Renal pelvis (tissue), 4 donors: ENCODE data around the gene RNF20. TPM values are rescaled to one million over a fixed set of nuclear protein-coding genes. Genes with fewer than 3 reads are reported as not detected.
"Not testable (repeated sequence)": the region's sequence is repeated elsewhere in the genome, so short reads cannot be mapped to it uniquely, and the experiment has no call there.

Source experiments
- DNase-seq: peaks from one replicate; pipeline ENCODE4 v3.0.0-alpha.2; 2013
- polyA plus RNA-seq, 3 donors: library from polyadenylated mRNA; unstranded; fragments of 120-200 nt; gene quantifications; one replicate each; pipeline ENCODE4 v1.2.1, GENCODE V29; 2013; ENCODE audit not compliant: insufficient read length in 3 of 3

RNF20 gene
- polyA plus RNA-seq, 3 donors, result 56.2 to 70.5 (median 60.6) TPM

GRCh38 chr9:101585740-101586139, 52.1 kb downstream of the RNF20 start:
- no peak for DNase-seq

- no peak for DNase-seq
These were observed 53.0 kb downstream of the RNF20 start for GRCh38 chr9:101586651-101587050.

GRCh38 chr9:101587332-101588043, 53.8 kb downstream of the RNF20 start:
- DNase-seq, result no peak

- not testable (repeated sequence) for DNase-seq
These were observed 56.4 kb downstream of the RNF20 start for GRCh38 chr9:101590074-101590473.

DNA sequence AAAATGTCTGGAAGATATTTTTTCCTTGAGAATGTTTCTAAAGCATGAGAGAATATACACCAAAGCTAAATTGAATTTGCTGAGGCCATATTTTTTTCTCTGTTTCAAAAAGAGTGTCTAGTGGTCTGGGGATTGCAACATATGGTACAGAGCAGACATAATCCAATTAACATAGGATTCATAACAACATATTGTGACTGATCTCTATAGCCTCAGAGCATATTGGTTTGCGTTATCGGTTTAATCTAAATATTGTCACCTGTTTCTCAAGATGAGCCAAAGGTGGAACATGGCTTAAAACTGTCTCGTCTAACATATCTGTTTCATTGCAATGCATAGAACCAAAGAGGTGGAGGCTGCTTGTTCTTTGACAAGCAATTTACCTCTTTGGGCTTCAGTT, 57.2 kb downstream of the RNF20 start:
- DNase-seq, result no peak

- no peak for DNase-seq
These were observed 58.3 kb downstream of the RNF20 start for GRCh38 chr9:101591787-101592446.

- no peak for DNase-seq
These were observed 59.1 kb downstream of the RNF20 start for GRCh38 chr9:101592788-101593187.

DNA sequence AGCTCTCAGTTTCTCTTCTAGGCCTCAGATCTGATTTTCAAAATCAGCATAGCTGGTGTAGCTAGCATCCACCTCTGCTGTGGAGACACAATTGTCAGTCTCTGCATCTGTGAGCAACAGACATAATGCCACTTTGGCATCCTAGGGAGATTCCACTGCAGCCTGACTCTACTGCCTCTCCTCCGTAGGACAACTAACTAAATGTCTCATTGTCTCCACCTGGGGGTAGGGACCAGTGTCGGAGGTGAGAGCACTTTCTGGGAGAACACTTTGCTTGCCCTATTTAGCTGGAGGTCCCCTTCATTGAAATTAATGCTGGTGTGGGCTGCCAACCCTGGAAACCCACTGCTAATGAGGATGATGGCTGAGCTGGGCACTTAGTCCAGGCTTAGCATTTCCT, 59.7 kb downstream of the RNF20 start:
- DNase-seq, result no peak

DNA sequence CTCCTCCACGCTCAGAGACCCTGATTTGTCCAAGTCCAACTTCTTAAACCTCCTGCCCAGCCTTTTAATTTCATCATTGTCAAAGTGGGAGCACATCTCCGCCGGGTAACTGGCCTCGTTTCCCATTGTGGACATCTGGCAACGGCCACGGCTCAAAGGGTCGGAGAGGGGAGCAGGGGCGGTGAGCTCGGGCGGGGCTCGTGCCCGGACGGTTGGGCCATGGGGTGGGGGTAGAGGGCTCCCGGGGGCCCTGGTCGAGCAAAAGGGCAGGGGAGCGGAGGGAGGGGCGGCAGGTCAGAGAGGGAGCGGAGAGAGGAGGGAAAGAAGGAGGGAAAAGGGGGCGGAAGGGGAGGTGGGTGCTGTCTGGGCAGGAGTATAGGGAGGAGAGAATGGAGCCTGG, 61.1 kb downstream of the RNF20 start, which contains the start of gene PPP3R2:
Gene PPP3R2 (minus strand): TSS at position 174 of the 400 bp plus-strand sequence. CDS start 48 bp downstream, at position 126.
- DNase-seq, result no peak

DNA sequence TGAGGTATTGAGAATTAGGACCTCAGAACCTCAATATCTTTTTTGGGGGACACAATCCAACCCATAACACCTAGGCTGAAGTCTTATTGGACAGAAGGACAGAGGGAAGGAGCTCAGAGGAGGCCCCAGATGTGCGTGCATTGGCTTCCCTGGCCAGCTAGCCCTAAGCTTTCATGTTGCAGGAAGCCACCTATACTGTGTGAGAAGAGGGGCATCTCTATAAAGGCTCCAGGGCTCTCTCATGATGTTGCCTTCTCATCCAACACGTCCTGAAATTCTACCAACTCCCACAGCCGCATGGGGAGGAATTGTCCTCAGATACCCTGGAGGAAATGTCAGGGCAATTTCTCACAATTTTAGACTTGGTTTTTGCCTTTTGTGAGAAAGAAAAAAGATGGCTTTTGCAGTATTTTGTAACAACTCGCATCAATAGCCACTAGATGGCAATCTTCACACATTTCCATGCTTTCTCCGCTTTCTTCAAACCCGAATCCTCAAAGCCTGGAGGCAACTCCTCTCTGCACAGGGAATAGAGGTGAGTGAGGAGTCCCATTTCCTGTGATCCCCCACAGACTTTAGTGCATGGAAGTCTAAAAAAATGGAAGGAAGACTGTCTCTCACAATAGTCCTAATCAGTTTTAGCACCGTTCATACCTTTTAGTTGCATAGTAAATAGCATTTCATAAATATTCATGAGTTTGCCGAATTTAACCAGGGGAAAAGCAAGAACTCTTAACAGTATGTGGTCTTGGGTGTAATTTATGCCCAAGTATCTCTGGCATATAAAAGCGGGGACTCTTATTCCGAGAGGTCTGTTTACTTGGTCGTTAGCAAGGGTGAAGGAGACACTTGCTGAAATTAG, 68.5 kb downstream of the RNF20 start:
- peak; percentile 51 for DNase-seq

- DNase-seq, result no peak
These were observed 70.6 kb downstream of the RNF20 start for GRCh38 chr9:101604296-101604695.

DNA sequence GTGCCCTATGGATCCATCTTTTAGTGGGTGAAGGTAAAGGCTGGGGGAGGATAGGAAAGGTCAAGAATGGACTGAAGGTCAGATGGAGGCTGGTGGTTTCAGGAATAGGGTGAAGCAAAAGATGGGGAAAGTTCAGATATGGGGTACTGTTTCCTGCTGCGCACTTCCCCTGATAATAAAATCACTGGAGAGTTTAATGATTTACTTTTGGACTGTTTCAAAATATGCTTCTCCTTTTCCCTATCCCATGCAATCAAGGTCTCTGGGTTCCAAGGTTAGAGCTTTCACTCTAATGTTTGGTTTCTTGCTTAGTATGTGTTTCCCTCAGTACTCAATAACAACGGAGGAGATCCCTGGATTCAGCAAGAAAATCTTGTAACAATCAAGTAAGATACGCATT, 71.9 kb downstream of the RNF20 start:
- DNase-seq, result no peak

Other genes with a start within 250 kb of the RNF20 start
- under 1 TPM; 0.31 to 0.47 (median 0.42) TPM for gene BAAT, start 148.8 kb upstream of the RNF20 start, polyA plus RNA-seq
- 10 to 100 TPM; 21.7 to 24.4 (median 23.7) TPM for gene MRPL50, start 135.2 kb upstream of the RNF20 start, polyA plus RNA-seq
- 10 to 100 TPM; 38.9 to 49.8 (median 44.3) TPM for gene ZNF189, start 135.0 kb upstream of the RNF20 start, polyA plus RNA-seq
- gene ALDOB, start 98.1 kb upstream of the RNF20 start, polyA plus RNA-seq, result 100 to 1,000 TPM; 742 to 756 (median 745) TPM
- gene PPP3R2, start 61.1 kb downstream of the RNF20 start, polyA plus RNA-seq, result under 1 TPM in 2 of 3 donors, not detected in 1; 0.10 TPM
- 1 to 10 TPM; 1.1 to 1.6 (median 1.5) TPM for gene GRIN3A, start 204.8 kb downstream of the RNF20 start, polyA plus RNA-seq